Trophoblast cell (in vitro differentiated cells and primary cell): Measurements from ENCODE around the gene ANKIB1.

ENCODE experiments used
- DNase-seq, 2 donors: peaks; one replicate each; pipeline ENCODE4 v3.0.0-alpha.2; 2016
- H2AFZ ChIP-seq: 2 replicates; pipeline ENCODE4 v1.6.1; 2013; ENCODE audit warnings: low read length, moderate library complexity, mild to moderate bottlenecking; ENCODE audit not compliant: insufficient read depth, poor library complexity
- H2AK5ac ChIP-seq: 2 replicates; pipeline ENCODE4 v1.6.1; 2013; ENCODE audit warnings: mild to moderate bottlenecking, low read length
- H2BK120ac ChIP-seq: 2 replicates; pipeline ENCODE4 v1.6.1; 2013; ENCODE audit warnings: low read length, mild to moderate bottlenecking, moderate library complexity; ENCODE audit not compliant: insufficient read depth, poor library complexity
- H2BK12ac ChIP-seq: 2 replicates; pipeline ENCODE4 v1.6.1; 2013; ENCODE audit warnings: mild to moderate bottlenecking, low read length, moderate library complexity
- H2BK5ac ChIP-seq: 2 replicates; pipeline ENCODE4 v1.6.1; 2013; ENCODE audit warnings: low read length, low read depth, moderate library complexity, mild to moderate bottlenecking; ENCODE audit not compliant: poor library complexity
- H3K14ac ChIP-seq: 2 replicates; pipeline ENCODE4 v1.6.1; 2013; ENCODE audit warnings: mild to moderate bottlenecking, low read length
- H3K18ac ChIP-seq: 2 replicates; pipeline ENCODE4 v1.6.1; 2013; ENCODE audit warnings: mild to moderate bottlenecking, low read length
- H3K23ac ChIP-seq: 2 replicates; pipeline ENCODE4 v1.6.1; 2013; ENCODE audit warnings: low read length
- H3K27ac ChIP-seq: 2 replicates; pipeline ENCODE4 v1.5.1; 2013; ENCODE audit warnings: low read depth, mild to moderate bottlenecking, inconsistent platforms, low read length, moderate library complexity
- H3K27me3 ChIP-seq: 2 replicates; pipeline ENCODE4 v1.6.1; 2013; ENCODE audit warnings: inconsistent platforms, mild to moderate bottlenecking, low read length, moderate library complexity; ENCODE audit not compliant: insufficient read depth
- H3K36me3 ChIP-seq, 2 experiments: 1 replicate in 1 of 2; 2 replicates in 1 of 2; pipeline ENCODE4 v1.6.1; 2013; ENCODE audit warnings: low read length in 2 of 2, mild to moderate bottlenecking in 2 of 2, moderate library complexity in 1 of 2; ENCODE audit not compliant: insufficient read depth in 2 of 2, control insufficient read depth in 1 of 2
- H3K4ac ChIP-seq: 2 replicates; pipeline ENCODE4 v1.6.1; 2013; ENCODE audit warnings: low read depth, mild to moderate bottlenecking, low read length, moderate library complexity
- H3K4me1 ChIP-seq, 2 experiments: 1 replicate in 1 of 2; 2 replicates in 1 of 2; pipeline ENCODE4 v1.6.1; 2013; ENCODE audit warnings: low read length in 2 of 2, mild to moderate bottlenecking in 2 of 2, moderate library complexity in 1 of 2; ENCODE audit not compliant: insufficient read depth in 2 of 2, control insufficient read depth in 1 of 2
- H3K4me2 ChIP-seq: 2 replicates; pipeline ENCODE4 v1.6.1; 2013; ENCODE audit warnings: inconsistent platforms, mild to moderate bottlenecking, low read length, moderate library complexity
- H3K4me3 ChIP-seq: 2 replicates; pipeline ENCODE4 v1.5.1; 2013; ENCODE audit warnings: mild to moderate bottlenecking, low read depth, low read length, inconsistent platforms
- H3K79me1 ChIP-seq: one replicate; pipeline ENCODE4 v1.6.1; 2013; ENCODE audit warnings: low read length
- H3K79me2 ChIP-seq: 2 replicates; pipeline ENCODE4 v1.6.1; 2013; ENCODE audit warnings: low read length, mild to moderate bottlenecking; ENCODE audit not compliant: control insufficient read depth, insufficient read depth, poor library complexity
- H3K9ac ChIP-seq: 2 replicates; pipeline ENCODE4 v1.6.1; 2013; ENCODE audit warnings: mild to moderate bottlenecking, low read length
- H3K9me3 ChIP-seq: 2 replicates; pipeline ENCODE4 v1.6.1; 2013; ENCODE audit warnings: low read depth, mild to moderate bottlenecking, control low read depth, inconsistent platforms, low read length; ENCODE audit not compliant: insufficient read depth
- H4K12ac ChIP-seq: 2 replicates; pipeline ENCODE4 v1.6.1; 2013; ENCODE audit warnings: low read depth, mild to moderate bottlenecking, low read length, moderate library complexity
- H4K8ac ChIP-seq: 2 replicates; pipeline ENCODE4 v1.6.1; 2013; ENCODE audit warnings: low read depth, mild to moderate bottlenecking, low read length, moderate library complexity
- H4K91ac ChIP-seq: one replicate; pipeline ENCODE4 v1.6.1; 2013; ENCODE audit warnings: low read depth, mild to moderate bottlenecking, low read length, moderate library complexity
- WGBS: extraction: QIAGEN DNeasy Blood & Tissue Kit; methylation state at CpG from one replicate; pipeline ENCODE4 v1.1.7; 2013; ENCODE audit warnings: missing lambda C conversion rate; ENCODE audit not compliant: insufficient read length, insufficient coverage; ENCODE audit errors: extremely low coverage; 5-methylcytosine and 5-hydroxymethylcytosine counted together

ANKIB1 gene

GRCh38 chr7:92255308-92255707, 9.5 kb downstream of the ANKIB1 start:
- no peak overlapping the region for H4K12ac ChIP-seq
- no peak overlapping the region for H2BK5ac ChIP-seq
- H3K14ac ChIP-seq: no peak overlapping the region
- no peaks in the 10 kb centered on the region for H3K36me3 ChIP-seq
- H2BK120ac ChIP-seq: no peak overlapping the region
- H3K4me2 ChIP-seq: no peak overlapping the region
- no peaks in the 10 kb centered on the region for H3K9me3 ChIP-seq
- no peak overlapping the region for H2AK5ac ChIP-seq
- H3K4me1 ChIP-seq: peaks cover 0 to 6% of the 10 kb centered on the region in 2 experiments
- no peak overlapping the region for H4K8ac ChIP-seq
- no peak overlapping the region for H3K27ac ChIP-seq
- no peak overlapping the region for H3K18ac ChIP-seq
- no peak overlapping the region for H3K9ac ChIP-seq
- H3K79me1 ChIP-seq: no peaks in the 10 kb centered on the region
- H3K27me3 ChIP-seq: no peaks in the 10 kb centered on the region
- no peak overlapping the region for H3K4ac ChIP-seq
- H2AFZ ChIP-seq: no peak overlapping the region
- peak; percentile 15 to 55 for DNase-seq
- no peak overlapping the region for H2BK12ac ChIP-seq
- H3K4me3 ChIP-seq: no peak overlapping the region
- H3K23ac ChIP-seq: no peak overlapping the region
- WGBS: no CpG with 5 or more reads among the region's 4 CpGs
- H3K79me2 ChIP-seq: no peaks in the 10 kb centered on the region
- H4K91ac ChIP-seq: no peak overlapping the region

GRCh38 chr7:92259062-92259461, 13.3 kb downstream of the ANKIB1 start:
- Histone ChIP-seq H3K9me3 (no peaks in the 10 kb centered on the region), H3K27ac (no peak overlapping the region), H2BK12ac (no peak overlapping the region), H3K23ac (no peak overlapping the region), H3K36me3 (no peaks in the 10 kb centered on the region), H3K4me3 (no peak overlapping the region), H3K4me2 (no peak overlapping the region), H3K4me1 (peaks cover 0 to 7% of the 10 kb centered on the region in 2 experiments), H3K79me2 (no peaks in the 10 kb centered on the region), H4K8ac (no peak overlapping the region), H2BK5ac (no peak overlapping the region), H3K4ac (no peak overlapping the region), H2BK120ac (no peak overlapping the region), H2AFZ (no peak overlapping the region), H2AK5ac (no peak overlapping the region), H3K18ac (no peak overlapping the region), H4K91ac (no peak overlapping the region), H3K14ac (no peak overlapping the region), H4K12ac (no peak overlapping the region), H3K27me3 (no peaks in the 10 kb centered on the region), H3K9ac (no peak overlapping the region), H3K79me1 (no peaks in the 10 kb centered on the region)
- no CpG with 5 or more reads among the region's 4 CpGs for WGBS
- no peak for DNase-seq

GRCh38 chr7:92259610-92260247, 14.0 kb downstream of the ANKIB1 start:
- WGBS: no CpG with 5 or more reads among the region's 2 CpGs
- Histone ChIP-seq H4K8ac (no peak overlapping the region), H3K9ac (no peak overlapping the region), H3K23ac (no peak overlapping the region), H2BK120ac (no peak overlapping the region), H3K4me1 (peaks cover 0 to 7% of the 10 kb centered on the region in 2 experiments), H3K79me1 (no peaks in the 10 kb centered on the region), H3K36me3 (no peaks in the 10 kb centered on the region), H4K12ac (no peak overlapping the region), H2AK5ac (no peak overlapping the region), H3K27ac (no peak overlapping the region), H3K4me3 (no peak overlapping the region), H2BK5ac (no peak overlapping the region), H3K18ac (no peak overlapping the region), H3K14ac (no peak overlapping the region), H3K4ac (no peak overlapping the region), H3K79me2 (no peaks in the 10 kb centered on the region), H2AFZ (no peak overlapping the region), H3K4me2 (no peak overlapping the region), H3K27me3 (no peaks in the 10 kb centered on the region), H2BK12ac (no peak overlapping the region), H3K9me3 (no peaks in the 10 kb centered on the region), H4K91ac (no peak overlapping the region)
- peak; percentile 14 to 51 for DNase-seq

- no peaks in the 10 kb centered on the region for H3K27me3 ChIP-seq
- H4K91ac ChIP-seq: no peak overlapping the region
- H3K79me1 ChIP-seq: no peaks in the 10 kb centered on the region
- no peak overlapping the region for H3K23ac ChIP-seq
- no peaks in the 10 kb centered on the region for H3K36me3 ChIP-seq
- H3K4ac ChIP-seq: no peak overlapping the region
- WGBS: no CpG with 5 or more reads among the region's 7 CpGs
- no peak overlapping the region for H3K14ac ChIP-seq
- H3K9ac ChIP-seq: no peak overlapping the region
- H2BK12ac ChIP-seq: no peak overlapping the region
- H4K12ac ChIP-seq: no peak overlapping the region
- H2BK5ac ChIP-seq: no peak overlapping the region
- H2BK120ac ChIP-seq: no peak overlapping the region
- H3K27ac ChIP-seq: no peak overlapping the region
- peaks cover 0 to 7% of the 10 kb centered on the region in 2 experiments for H3K4me1 ChIP-seq
- H2AK5ac ChIP-seq: no peak overlapping the region
- no peaks in the 10 kb centered on the region for H3K79me2 ChIP-seq
- DNase-seq: peak; percentile 89 to 97
- no peak overlapping the region for H3K4me2 ChIP-seq
- H3K18ac ChIP-seq: no peak overlapping the region
- H2AFZ ChIP-seq: no peak overlapping the region
- H4K8ac ChIP-seq: no peak overlapping the region
- no peak overlapping the region for H3K4me3 ChIP-seq
- no peaks in the 10 kb centered on the region for H3K9me3 ChIP-seq
Observed at GRCh38 chr7:92260248-92260781, 14.5 kb downstream of the ANKIB1 start.
